Thoracic aorta (tissue), 2 donors: ENCODE data around the gene EXOC6B. TPM values are rescaled to one million over a fixed set of nuclear protein-coding genes. Genes with fewer than 3 reads are reported as not detected.

Source experiments
- ATAC-seq: fragments of 150-250 bp; one replicate; pipeline ENCODE4 v1.8.0; 2017; ENCODE audit warnings: low read depth; ENCODE audit not compliant: insufficient number of reproducible peaks, low FRiP score
- DNase-seq: peaks from one replicate; pipeline ENCODE4 v3.0.0-alpha.2; 2020; ENCODE audit warnings: low spot score
- H3K27ac ChIP-seq, 2 donors: fragments of 200-600 bp; sonication (generic); 1 replicate in 1 of 2; 2 replicates in 1 of 2; pipeline ENCODE4 v1.5.1; 2016; ENCODE audit warnings: mild to moderate bottlenecking in 2 of 2, moderate library complexity in 2 of 2
- H3K27me3 ChIP-seq: fragments of 200-600 bp; sonication (generic); replicated peaks from 2 replicates; pipeline ENCODE4 v1.6.0; 2016; ENCODE audit warnings: mild to moderate bottlenecking; ENCODE audit not compliant: insufficient read depth
- H3K36me3 ChIP-seq: fragments of 200-600 bp; sonication (generic); one replicate; pipeline ENCODE4 v1.5.1; 2016
- H3K4me1 ChIP-seq, 2 donors: fragments of 200-600 bp; sonication (generic); 1 replicate in 1 of 2; 2 replicates in 1 of 2; pipeline versions ENCODE4 v1.5.1 to v1.6.0; 2016; ENCODE audit warnings: low read depth in 2 of 2, mild to moderate bottlenecking in 1 of 2; ENCODE audit not compliant: control insufficient read depth in 1 of 2
- H3K4me3 ChIP-seq: fragments of 200-600 bp; sonication (generic); 2 replicates; pipeline ENCODE4 v1.5.1; 2016; ENCODE audit warnings: mild to moderate bottlenecking
- H3K9me3 ChIP-seq: fragments of 200-600 bp; sonication (generic); 2 replicates; pipeline ENCODE4 v1.5.1; 2016
- total RNA-seq, 2 donors: library from RNA; depleted of rRNA; stranded (reverse); fragments of >200 nt; gene quantifications; one replicate each; pipeline versions ENCODE4 v1.1.0 to v1.2.3, GENCODE V29; 2016
- TF ChIP-seq, protein P1 (sequence below): fragments of 200-600 bp; sonication (generic); IDR thresholded peaks from one replicate; pipeline ENCODE4 v1.5.1; 2019; ENCODE audit warnings: antibody characterized with exemption

Gene EXOC6B
- total RNA-seq, 2 donors from 2014 or later = 29.6 to 44.5 TPM

DNA sequence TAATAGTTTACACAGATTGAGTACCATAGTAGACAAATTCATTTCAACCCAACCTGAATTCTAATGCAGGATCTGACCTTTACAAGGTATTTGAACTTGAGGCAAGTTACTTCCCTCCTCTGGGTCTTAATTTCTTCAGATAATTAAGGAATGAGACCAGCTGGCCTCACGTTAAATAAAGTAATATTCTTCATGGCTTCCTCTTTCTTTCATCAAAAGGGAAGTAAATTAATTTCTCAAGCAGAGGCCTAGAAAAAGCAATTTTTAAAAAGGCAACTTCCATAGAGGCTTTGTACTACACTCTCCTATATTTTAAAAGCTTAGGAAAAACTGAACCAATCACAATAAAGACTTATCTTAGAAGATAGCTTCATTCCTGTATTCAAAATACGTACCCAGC, 109.2 kb downstream of the EXOC6B start:
- Histone ChIP-seq H3K27ac (no peak overlapping the region), H3K4me1 (no peaks in the 10 kb centered on the region), H3K27me3 (no peaks in the 10 kb centered on the region), H3K9me3 (no peaks in the 10 kb centered on the region), H3K4me3 (no peak overlapping the region), H3K36me3 (no peaks in the 10 kb centered on the region)
- TF ChIP-seq, protein P1, sequence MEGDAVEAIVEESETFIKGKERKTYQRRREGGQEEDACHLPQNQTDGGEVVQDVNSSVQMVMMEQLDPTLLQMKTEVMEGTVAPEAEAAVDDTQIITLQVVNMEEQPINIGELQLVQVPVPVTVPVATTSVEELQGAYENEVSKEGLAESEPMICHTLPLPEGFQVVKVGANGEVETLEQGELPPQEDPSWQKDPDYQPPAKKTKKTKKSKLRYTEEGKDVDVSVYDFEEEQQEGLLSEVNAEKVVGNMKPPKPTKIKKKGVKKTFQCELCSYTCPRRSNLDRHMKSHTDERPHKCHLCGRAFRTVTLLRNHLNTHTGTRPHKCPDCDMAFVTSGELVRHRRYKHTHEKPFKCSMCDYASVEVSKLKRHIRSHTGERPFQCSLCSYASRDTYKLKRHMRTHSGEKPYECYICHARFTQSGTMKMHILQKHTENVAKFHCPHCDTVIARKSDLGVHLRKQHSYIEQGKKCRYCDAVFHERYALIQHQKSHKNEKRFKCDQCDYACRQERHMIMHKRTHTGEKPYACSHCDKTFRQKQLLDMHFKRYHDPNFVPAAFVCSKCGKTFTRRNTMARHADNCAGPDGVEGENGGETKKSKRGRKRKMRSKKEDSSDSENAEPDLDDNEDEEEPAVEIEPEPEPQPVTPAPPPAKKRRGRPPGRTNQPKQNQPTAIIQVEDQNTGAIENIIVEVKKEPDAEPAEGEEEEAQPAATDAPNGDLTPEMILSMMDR = no peak
- ATAC-seq (no peak), DNase-seq (no peak)

DNA sequence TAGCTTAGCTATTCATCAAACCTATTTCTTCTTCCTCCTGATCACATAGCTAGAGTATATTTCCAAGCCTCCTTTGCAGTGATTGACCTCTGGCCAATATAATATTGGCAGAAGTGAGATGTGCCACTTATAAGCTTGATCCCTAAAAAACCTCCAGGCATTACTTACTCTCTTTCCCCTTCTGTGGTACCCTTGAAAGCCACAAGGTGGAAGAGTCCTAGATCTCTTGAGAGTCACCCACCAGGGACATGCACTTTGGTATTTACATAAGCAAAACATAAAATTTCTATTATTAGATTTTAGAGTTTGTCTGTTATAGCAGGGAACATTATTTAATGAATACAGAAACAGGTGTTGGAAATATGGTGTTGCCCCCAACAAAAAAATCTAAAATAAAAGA, 112.0 kb downstream of the EXOC6B start:
- ATAC-seq (no peak), DNase-seq (no peak)
- H3K27ac ChIP-seq = no peak overlapping the region
- no peaks in the 10 kb centered on the region for H3K9me3 ChIP-seq
- TF ChIP-seq, protein P1 = no peak
- H3K27me3 ChIP-seq = no peaks in the 10 kb centered on the region
- no peak overlapping the region for H3K4me3 ChIP-seq
- no peaks in the 10 kb centered on the region for H3K36me3 ChIP-seq
- no peaks in the 10 kb centered on the region for H3K4me1 ChIP-seq

DNA sequence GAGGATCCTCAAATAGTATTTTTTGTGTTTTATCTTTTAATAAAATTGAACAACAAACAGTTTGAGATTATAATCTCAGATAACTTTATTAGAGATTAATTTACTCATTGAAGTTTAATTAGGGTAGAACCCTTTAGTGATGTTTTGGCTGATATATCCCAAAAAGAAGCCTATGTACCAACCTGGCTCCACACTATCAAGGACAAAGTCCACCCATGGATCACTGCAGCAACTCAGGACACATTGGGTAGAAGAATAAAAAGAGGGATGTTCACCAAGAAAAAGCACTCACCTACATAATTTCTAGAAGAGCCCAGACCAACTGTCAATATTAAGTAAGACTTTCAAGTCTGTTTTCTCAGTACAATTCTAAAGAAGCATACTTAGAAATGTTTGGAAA, 112.9 kb downstream of the EXOC6B start:
- Histone ChIP-seq H3K27me3 (no peaks in the 10 kb centered on the region), H3K4me3 (no peak overlapping the region), H3K4me1 (no peaks in the 10 kb centered on the region), H3K9me3 (no peaks in the 10 kb centered on the region), H3K27ac (no peak overlapping the region), H3K36me3 (no peaks in the 10 kb centered on the region)
- TF ChIP-seq, protein P1 = no peak
- ATAC-seq (no peak), DNase-seq (no peak)

DNA sequence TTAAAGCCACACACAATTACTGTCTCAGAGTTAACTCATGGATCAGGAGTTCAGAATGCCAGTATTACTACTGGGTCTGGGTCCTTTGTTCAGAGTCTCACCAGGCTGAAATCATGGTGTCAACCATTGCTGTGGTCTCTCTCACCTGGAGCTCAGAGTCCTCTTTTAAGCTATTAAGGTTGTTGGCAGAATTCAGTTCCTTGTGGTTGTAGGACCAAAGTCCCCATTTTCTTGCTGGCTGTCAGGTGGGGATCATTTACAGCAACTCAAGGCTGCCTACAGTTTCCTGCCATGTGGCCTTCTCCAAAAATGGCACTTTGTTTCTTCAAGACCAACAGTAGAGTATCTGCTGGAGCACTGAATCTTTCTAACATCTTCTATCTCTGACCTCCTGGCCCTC, 113.5 kb downstream of the EXOC6B start:
- H3K4me1 ChIP-seq = no peaks in the 10 kb centered on the region
- H3K4me3 ChIP-seq = no peak overlapping the region
- H3K9me3 ChIP-seq = no peaks in the 10 kb centered on the region
- H3K36me3 ChIP-seq = no peaks in the 10 kb centered on the region
- DNase-seq (no peak), ATAC-seq (no peak)
- H3K27me3 ChIP-seq = no peaks in the 10 kb centered on the region
- TF ChIP-seq, protein P1 = no peak
- H3K27ac ChIP-seq = no peak overlapping the region

- Histone ChIP-seq H3K27me3 (no peaks in the 10 kb centered on the region), H3K36me3 (no peaks in the 10 kb centered on the region), H3K27ac (no peak overlapping the region), H3K4me1 (no peaks in the 10 kb centered on the region), H3K4me3 (no peak overlapping the region), H3K9me3 (no peaks in the 10 kb centered on the region)
- ATAC-seq (no peak), DNase-seq (no peak)
- TF ChIP-seq, protein P1 = no peak
Observed at GRCh38 chr2:72710418-72711152, 115.2 kb downstream of the EXOC6B start.
